ENCODE results near the gene TP73.

Gene TP73

DNA sequence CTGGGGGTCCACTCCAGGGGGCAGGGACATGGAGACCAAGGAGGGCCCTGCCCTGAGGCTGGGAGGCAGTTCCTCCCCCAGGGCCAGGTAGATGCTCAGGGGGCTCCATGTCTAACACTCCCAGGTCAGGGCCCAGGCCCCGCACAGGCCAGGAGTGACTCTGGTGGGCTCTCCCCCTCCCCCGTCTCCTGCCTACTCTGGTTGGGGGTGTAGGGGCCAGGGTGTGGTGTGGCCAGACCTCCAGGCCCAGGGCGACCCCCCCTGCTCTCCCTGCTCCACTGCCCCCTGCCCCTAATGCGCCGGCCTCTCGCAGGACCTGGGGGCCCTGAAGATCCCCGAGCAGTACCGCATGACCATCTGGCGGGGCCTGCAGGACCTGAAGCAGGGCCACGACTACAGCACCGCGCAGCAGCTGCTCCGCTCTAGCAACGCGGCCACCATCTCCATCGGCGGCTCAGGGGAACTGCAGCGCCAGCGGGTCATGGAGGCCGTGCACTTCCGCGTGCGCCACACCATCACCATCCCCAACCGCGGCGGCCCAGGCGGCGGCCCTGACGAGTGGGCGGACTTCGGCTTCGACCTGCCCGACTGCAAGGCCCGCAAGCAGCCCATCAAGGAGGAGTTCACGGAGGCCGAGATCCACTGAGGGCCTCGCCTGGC lies 80.2 kb downstream of the TP73 start:
- TF ChIP-seq FOXP2 (optimal IDR thresholded peaks at IDR 0.05; ENCODE audit: borderline replicate concordance, extremely low read depth, extremely low read length, insufficient read depth) = no peak
- no peak for TF ChIP-seq POLR2AphosphoS5 (IDR thresholded peaks at IDR 0.05; ENCODE audit: low read depth, low read length)
- no peak for TF ChIP-seq SIN3A (IDR thresholded peaks at IDR 0.05; ENCODE audit: borderline replicate concordance, insufficient read depth, low read length)
- TF ChIP-seq, protein P1, sequence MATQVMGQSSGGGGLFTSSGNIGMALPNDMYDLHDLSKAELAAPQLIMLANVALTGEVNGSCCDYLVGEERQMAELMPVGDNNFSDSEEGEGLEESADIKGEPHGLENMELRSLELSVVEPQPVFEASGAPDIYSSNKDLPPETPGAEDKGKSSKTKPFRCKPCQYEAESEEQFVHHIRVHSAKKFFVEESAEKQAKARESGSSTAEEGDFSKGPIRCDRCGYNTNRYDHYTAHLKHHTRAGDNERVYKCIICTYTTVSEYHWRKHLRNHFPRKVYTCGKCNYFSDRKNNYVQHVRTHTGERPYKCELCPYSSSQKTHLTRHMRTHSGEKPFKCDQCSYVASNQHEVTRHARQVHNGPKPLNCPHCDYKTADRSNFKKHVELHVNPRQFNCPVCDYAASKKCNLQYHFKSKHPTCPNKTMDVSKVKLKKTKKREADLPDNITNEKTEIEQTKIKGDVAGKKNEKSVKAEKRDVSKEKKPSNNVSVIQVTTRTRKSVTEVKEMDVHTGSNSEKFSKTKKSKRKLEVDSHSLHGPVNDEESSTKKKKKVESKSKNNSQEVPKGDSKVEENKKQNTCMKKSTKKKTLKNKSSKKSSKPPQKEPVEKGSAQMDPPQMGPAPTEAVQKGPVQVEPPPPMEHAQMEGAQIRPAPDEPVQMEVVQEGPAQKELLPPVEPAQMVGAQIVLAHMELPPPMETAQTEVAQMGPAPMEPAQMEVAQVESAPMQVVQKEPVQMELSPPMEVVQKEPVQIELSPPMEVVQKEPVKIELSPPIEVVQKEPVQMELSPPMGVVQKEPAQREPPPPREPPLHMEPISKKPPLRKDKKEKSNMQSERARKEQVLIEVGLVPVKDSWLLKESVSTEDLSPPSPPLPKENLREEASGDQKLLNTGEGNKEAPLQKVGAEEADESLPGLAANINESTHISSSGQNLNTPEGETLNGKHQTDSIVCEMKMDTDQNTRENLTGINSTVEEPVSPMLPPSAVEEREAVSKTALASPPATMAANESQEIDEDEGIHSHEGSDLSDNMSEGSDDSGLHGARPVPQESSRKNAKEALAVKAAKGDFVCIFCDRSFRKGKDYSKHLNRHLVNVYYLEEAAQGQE (IDR thresholded peaks at IDR 0.05; ENCODE audit: insufficient read depth in 1 of 2, low read depth in 2 of 2, low read length in 2 of 2) = no peak
- no peak for TF ChIP-seq TAF1 (IDR thresholded peaks at IDR 0.05; ENCODE audit: borderline replicate concordance, insufficient read depth, low read length)

DNA sequence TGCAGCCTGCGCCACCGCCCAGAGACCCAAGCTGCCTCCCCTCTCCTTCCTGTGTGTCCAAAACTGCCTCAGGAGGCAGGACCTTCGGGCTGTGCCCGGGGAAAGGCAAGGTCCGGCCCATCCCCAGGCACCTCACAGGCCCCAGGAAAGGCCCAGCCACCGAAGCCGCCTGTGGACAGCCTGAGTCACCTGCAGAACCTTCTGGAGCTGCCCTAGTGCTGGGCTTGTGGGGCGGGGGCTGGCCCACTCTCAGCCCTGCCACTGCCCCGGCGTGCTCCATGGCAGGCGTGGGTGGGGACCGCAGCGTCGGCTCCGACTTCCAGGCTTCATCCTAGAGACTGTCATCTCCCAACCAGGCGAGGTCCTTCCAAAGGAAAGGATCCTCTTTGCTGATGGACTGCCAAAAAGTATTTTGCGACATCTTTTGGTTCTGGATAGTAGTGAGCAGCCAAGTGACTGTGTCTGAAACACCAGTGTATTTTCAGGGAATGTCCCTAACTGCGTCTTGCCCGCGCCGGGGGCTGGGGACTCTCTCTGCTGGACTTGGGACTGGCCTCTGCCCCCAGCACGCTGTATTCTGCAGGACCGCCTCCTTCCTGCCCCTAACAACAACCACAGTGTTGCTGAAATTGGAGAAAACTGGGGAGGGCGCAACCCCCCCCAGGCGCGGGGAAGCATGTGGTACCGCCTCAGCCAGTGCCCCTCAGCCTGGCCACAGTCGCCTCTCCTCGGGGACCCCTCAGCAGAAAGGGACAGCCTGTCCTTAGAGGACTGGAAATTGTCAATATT lies 81.0 kb downstream of the TP73 start:
- TF ChIP-seq FOXP2 (optimal IDR thresholded peaks at IDR 0.05; ENCODE audit: borderline replicate concordance, extremely low read depth, extremely low read length, insufficient read depth) (no peak), POLR2AphosphoS5 (IDR thresholded peaks at IDR 0.05; ENCODE audit: low read depth, low read length) (no peak), SIN3A (IDR thresholded peaks at IDR 0.05; ENCODE audit: borderline replicate concordance, insufficient read depth, low read length) (no peak), TAF1 (IDR thresholded peaks at IDR 0.05; ENCODE audit: borderline replicate concordance, insufficient read depth, low read length) (no peak)
- TF ChIP-seq, protein P1 (IDR thresholded peaks at IDR 0.05; ENCODE audit: insufficient read depth in 1 of 2, low read depth in 2 of 2, low read length in 2 of 2) = no peak

- no peak for TF ChIP-seq SIN3A (IDR thresholded peaks at IDR 0.05; ENCODE audit: borderline replicate concordance, insufficient read depth, low read length)
- no peak for TF ChIP-seq TAF1 (IDR thresholded peaks at IDR 0.05; ENCODE audit: borderline replicate concordance, insufficient read depth, low read length)
- TF ChIP-seq, protein P1 (IDR thresholded peaks at IDR 0.05; ENCODE audit: insufficient read depth in 1 of 2, low read depth in 2 of 2, low read length in 2 of 2) = no peak
- TF ChIP-seq POLR2AphosphoS5 (IDR thresholded peaks at IDR 0.05; ENCODE audit: low read depth, low read length) = no peak
- no peak for TF ChIP-seq FOXP2 (optimal IDR thresholded peaks at IDR 0.05; ENCODE audit: borderline replicate concordance, extremely low read depth, extremely low read length, insufficient read depth)
Observed at GRCh38 chr1:3733883-3734589, 81.7 kb downstream of the TP73 start.

- TF ChIP-seq SIN3A (IDR thresholded peaks at IDR 0.05; ENCODE audit: borderline replicate concordance, insufficient read depth, low read length) (no peak), POLR2AphosphoS5 (IDR thresholded peaks at IDR 0.05; ENCODE audit: low read depth, low read length) (no peak), TAF1 (IDR thresholded peaks at IDR 0.05; ENCODE audit: borderline replicate concordance, insufficient read depth, low read length) (no peak), FOXP2 (optimal IDR thresholded peaks at IDR 0.05; ENCODE audit: borderline replicate concordance, extremely low read depth, extremely low read length, insufficient read depth) (no peak)
Observed at GRCh38 chr1:3734602-3735001, 82.3 kb downstream of the TP73 start.

- no peak for TF ChIP-seq POLR2AphosphoS5 (IDR thresholded peaks at IDR 0.05; ENCODE audit: low read depth, low read length)
- no peak for TF ChIP-seq TAF1 (IDR thresholded peaks at IDR 0.05; ENCODE audit: borderline replicate concordance, insufficient read depth, low read length)
- TF ChIP-seq SIN3A (IDR thresholded peaks at IDR 0.05; ENCODE audit: borderline replicate concordance, insufficient read depth, low read length) = no peak
- TF ChIP-seq, protein P1 (IDR thresholded peaks at IDR 0.05; ENCODE audit: insufficient read depth in 1 of 2, low read depth in 2 of 2, low read length in 2 of 2) = no peak
- TF ChIP-seq FOXP2 (optimal IDR thresholded peaks at IDR 0.05; ENCODE audit: borderline replicate concordance, extremely low read depth, extremely low read length, insufficient read depth) = no peak
Observed at GRCh38 chr1:3735027-3735681, 82.8 kb downstream of the TP73 start.
